Measurements from ENCODE around the gene MYLK2.
"Not testable (repeated sequence)": the region's sequence is repeated elsewhere in the genome, so short reads cannot be mapped to it uniquely, and the experiment has no call there.

The MYLK2 gene

GRCh38 chr20:31819083-31819784, at the start of gene MYLK2:
TSS of gene MYLK2 (plus strand) at chr20:31819356. CDS start at chr20:31819581, 225 bp downstream.
- DNase-seq (ENCODE audit: low read depth) = no peak

DNA sequence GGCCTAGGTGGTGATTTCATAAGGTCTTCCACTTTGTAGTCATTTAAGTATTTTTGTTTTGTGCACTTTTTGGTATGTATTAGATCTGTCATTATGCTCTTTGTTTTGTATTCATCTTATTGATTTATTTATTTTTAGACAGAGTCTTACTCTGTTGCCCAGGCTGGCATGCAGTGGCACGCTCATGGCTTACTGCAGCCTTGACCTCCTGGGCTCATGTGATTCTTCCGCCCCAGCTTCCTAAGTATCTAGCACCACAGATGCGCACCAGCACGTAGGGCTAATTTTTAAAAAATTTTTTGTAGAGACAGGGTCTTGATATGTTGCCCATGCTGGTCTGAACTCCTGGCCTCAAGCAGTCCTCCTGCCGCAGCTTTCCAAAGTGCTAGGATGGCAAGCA, 49.5 kb upstream of the MYLK2 start:
- no peak for DNase-seq (ENCODE audit: low read depth)

GRCh38 chr20:31770243-31770642, 48.9 kb upstream of the MYLK2 start:
- no peak for DNase-seq (ENCODE audit: low read depth)

DNA sequence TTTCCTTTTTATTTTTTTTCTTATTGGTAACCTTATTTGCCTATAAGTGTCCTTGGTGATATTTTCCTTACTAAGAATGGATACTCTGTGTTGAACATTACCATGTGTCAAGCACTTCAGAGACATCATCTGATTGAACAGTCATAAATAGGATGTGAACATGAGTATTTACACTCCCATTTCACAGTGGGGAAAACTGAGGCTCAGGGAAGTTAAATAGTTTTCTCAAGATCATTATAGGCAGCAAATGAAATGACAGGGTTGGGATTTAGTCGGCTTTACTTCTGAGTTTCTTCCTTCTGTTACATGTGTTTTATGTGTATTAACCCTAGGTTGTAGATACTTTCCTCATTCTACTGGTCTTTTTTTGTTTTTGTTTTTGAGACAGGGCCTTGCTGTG, 44.7 kb upstream of the MYLK2 start:
- DNase-seq (ENCODE audit: low read depth) = no peak

GRCh38 chr20:31780839-31781238, 38.3 kb upstream of the MYLK2 start:
- DNase-seq (ENCODE audit: low read depth) = no peak

DNA sequence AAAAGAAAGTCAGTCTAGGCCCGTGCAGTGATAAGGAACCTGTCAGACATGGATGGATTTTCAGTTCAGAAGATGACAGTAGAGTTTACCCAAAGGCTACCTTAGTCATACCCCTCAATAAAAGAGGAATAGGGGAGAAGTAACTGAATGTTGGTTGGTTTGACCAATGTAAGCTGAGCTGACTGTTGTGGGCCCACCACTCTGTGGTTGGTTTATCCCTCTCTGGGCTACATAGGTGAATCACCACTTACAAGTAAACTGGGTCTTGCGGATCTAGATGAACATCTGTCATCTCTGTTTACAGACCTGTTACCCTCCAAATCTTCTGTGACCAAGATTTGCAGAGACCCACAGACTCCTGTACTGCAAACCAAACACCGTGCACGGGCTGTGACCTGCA, 37.2 kb upstream of the MYLK2 start:
- no peak for DNase-seq (ENCODE audit: low read depth)

DNA sequence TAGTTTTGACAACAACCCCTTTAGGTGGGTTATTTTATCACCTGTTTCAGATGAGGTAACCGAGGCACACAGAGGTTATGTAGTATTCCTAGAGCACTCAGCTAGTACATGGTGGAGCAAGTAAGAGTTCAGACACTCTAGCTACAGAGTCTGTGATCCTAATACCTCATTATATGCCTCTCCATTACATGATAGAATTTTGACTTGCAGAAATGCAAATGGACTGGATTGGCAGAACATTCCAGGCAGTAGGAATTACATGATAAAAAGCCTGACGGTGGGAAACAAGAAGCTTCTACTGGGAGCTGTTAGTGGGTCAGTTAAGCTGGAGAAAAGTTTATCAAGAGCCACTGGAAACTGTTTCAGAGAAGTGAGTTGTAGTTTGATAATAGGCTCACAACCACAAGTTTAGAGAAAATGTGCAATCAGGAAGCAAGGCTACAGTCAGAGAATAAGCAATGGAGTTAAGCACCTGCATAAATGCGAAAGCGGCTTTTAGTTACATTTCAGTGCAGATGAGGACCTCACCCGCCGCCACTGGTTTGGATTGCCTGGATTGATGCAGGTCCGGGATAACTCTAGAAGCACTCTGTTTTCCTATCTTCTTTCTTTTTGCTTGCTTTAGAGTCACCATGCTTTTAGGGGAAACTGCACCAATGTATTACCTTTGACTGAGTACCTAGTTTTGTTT, 34.7 kb upstream of the MYLK2 start:
- DNase-seq (ENCODE audit: low read depth) = no peak

DNA sequence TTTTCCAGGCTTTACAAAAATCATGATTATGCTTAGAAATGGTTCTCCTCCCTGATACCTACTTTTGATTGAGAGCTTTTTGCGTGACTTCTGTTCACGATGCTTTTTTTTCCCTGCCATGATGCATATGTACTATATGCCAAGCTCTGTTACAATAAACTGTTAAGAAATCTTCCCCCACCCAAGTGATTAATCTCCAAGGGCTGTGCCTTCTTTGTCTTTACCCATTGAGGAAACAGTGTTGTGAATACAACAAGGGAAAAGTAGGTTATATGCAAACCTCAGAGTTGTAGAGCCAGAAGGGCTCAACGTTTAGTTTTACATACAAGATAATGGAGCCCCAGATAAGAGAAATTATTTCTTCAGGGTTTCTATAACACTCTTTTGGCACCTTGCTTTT, 34.1 kb upstream of the MYLK2 start:
- no peak for DNase-seq (ENCODE audit: low read depth)

DNA sequence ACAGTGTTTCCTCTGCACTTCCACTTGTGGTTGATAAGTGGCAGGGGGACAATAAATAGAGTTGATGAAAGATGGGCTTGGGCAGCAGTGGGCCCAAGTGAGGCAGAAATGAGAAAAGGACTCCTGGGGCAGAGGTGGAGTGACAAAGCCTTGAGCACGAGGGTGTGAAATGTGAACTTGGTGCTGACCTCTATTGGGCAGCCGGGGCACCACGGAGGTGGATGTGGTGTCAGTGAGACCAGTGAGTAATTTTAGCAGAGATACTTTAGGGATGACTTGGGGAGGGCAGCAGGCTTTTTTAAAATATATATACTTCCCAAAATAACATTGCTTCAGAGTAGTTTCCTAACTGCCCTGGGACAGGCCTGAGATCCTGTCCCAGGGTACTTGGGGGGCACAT, 30.6 kb upstream of the MYLK2 start:
- no peak for DNase-seq (ENCODE audit: low read depth)

GRCh38 chr20:31790401-31790800, 28.8 kb upstream of the MYLK2 start:
- no peak for DNase-seq (ENCODE audit: low read depth)

DNA sequence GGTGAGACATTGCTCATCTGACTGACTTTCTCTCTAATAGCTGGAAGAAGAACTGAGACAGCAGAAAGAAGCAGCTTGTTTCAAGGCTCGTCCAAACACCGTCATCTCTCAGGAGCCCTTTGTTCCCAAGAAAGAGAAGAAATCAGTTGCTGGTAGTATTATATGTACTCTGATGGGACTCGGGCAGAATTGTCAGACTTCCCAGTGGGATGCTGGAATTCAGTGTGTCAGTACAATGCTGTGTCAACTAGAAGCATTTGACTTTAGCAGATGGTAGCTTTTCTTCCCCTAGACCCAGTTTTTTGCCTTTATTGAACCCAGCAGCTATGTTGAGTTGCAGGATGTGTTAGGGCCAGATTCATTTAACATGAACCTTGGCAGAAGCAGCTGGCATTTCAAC, 21.8 kb upstream of the MYLK2 start:
- DNase-seq (ENCODE audit: low read depth) = no peak

GRCh38 chr20:31801508-31801907, 17.6 kb upstream of the MYLK2 start:
- no peak for DNase-seq (ENCODE audit: low read depth)

DNA sequence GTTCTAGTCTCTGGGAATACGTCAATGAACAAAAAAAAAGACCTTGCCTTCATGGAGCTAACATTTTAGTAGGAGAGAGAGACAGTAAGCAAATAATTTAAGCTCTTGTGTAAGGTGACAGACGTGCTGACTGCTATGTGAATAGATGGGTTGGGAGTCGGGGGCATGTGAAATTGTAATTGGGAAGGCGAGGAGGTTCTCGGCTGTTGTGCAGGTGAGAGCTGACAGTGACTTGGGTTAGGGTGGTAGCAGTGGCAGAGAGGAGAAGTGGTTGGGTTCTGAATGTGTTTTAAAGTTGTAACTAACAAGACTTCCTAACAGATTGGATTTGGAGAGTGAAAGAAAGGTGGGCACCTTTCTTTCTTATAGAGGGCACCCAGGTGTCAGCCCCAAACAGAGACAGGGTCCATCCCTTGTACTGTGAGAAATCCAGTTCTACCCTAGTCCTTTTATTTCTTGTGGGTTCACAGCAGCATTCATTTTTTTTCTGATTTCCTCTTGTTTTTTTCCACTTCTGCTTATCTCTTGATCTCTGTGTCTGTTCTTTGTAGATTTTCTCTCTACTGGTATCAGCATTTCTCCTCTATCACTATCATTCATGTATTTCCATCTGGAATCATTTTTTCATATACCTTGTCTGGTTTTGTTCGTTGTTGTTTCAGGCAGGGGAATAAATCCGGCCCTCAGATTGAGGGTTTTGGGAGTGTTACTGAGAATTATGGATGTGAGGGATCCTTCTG, 15.4 kb upstream of the MYLK2 start:
- DNase-seq (ENCODE audit: low read depth) = no peak

GRCh38 chr20:31806564-31807355, 12.4 kb upstream of the MYLK2 start:
- no peak for DNase-seq (ENCODE audit: low read depth)

DNA sequence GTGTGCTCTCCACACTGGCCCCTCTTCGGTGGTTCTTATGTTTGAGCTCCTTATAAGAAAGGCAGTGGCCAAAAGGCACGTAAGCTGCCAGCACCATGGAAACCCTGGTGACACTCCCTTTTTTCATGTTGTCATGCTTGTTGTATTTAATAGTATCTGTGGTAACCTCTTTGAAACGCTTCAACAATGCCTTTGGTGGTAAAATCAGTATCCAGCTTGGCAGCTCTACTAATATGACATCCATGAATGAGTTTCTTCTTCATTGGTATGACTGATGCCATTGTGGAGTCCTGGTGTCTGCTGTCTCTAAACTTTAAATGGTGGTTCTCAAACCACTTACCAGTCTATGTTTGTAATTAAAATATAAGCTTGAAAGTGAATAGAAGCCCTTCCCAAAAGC, 10.7 kb upstream of the MYLK2 start:
- no peak for DNase-seq (ENCODE audit: low read depth)

DNA sequence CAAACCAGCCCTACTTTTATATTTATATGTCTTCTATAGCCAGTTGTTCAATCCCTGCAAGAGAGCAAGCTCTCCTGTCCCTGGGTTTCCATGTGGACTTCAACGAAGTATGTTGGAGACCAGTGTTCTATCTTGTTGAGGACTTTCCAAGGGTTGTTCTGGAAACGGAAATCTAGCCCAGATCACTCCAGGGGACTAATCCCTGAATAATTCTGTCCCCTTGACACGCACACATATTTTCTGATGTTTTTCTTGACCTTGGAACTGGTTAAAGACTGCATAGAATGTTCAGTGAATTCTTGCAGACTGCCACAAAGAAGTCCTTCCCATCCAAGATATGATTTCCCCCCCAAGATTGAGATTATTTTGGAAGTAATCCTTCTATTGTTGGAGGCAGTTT, 9.5 kb upstream of the MYLK2 start:
- DNase-seq (ENCODE audit: low read depth) = no peak

DNA sequence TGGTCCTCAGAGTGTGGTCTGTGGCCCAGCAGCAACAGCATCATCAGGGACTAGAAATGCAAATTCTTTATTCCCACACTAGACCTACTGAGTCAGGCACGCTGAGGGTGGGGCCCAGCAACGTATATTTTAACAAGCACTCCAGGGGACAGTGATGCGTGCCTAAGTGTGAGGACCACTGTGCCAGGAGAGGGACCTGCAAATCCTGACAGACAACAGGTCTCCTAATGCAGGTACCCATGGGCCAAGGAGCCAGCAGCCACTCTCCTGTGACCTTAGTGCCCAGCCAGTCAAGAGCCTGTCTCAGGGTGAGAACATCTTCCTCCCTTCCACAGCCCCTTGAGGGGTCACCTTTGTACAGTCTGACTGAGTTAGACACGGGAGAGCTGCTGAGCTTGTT, 8.0 kb upstream of the MYLK2 start:
- DNase-seq (ENCODE audit: low read depth) = no peak

DNA sequence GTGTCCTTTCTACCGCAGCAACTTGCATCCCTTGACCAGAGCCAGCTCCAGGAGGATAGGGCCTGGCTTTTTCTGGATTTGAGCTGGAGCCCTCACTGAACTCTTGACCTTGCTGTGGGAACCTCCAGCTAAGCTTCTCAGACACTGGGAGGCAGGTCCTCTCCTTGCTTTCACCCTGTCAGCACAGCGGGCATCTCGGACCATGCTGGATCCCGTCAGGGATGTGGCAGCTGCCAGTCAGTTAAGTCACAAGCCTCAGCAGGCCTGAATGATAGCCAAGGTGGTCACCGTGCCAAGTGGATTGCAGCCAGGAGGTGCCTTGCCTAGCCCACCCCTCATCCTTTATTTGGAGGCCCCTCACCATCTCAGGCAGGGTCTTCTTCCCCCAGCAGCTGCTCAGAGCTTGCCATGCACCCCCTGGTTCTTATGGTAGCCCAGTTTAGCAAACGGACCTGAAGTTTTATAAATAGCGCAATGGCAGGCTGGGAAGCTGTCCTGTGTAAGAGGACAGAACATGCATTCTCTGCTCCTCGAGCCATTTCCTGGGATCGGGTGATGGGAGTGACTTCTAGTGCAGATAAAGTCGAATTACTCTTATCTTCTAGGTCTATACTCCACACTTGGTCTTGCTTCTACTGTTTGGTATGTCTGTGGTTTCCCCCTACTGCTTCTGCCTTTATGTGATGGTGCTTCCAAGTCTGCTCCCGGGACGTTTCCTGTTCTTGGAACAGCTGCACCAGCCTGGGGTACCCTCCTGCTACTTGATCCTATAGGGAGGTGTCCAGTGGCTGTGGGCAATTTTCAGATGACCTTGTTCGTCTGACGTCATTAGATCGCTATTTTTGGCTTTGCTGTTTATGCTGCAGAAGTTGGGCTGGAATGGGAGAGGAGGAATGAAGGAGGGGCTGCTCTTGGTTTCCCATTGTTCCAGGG, 7.1 kb upstream of the MYLK2 start:
- DNase-seq (ENCODE audit: low read depth) = no peak

DNA sequence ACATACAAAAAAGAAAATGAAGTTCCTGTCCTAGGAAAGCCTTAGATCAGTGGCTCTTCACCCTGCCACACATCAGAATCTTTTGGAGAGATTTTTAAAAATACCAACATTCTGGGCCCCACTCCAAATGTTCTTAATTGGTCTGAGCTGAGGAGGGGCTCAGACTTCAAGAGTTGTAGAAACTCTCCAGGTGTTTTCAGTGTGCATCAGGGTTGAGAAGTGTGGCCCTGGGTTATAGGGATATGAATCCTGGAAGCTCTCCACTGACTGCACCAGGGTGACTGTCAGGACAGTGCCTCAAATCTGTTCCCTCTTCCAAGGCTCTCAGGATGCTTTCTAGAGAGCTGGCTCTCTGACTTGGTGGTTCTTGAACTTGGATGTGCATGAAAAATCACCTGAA, 5.5 kb upstream of the MYLK2 start:
- DNase-seq (ENCODE audit: low read depth) = no peak

DNA sequence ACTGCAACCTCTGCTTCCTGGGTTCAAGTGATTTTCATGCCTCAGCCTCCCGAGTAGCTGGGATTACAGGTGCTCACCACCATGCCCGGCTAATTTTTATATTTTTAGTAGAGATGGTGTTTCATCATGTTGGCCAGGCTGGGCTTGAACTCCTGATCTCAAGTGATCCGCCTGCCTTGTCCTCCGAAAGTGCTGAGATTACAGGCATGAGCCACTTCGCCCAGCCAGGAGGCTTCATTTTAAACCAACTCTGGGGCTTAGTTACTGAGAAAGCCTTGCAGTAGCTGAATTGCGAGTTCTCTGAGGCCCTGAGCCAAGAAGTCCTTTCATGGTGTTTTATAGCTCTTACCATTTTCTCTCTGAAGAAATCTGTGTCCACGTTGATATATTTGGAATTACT, 5.0 kb upstream of the MYLK2 start:
- not testable (repeated sequence) for DNase-seq (ENCODE audit: low read depth)

Measured in stimulated activated CD8-positive, alpha-beta memory T cell treated with anti-CD3 and anti-CD28 coated beads, Interleukin-7, amount 100 ng/mL, for 24 hours (primary cell).